Lower leg skin (tissue), 4 donors: Measurements from ENCODE around the gene NOX3. TPM values are rescaled to one million over a fixed set of nuclear protein-coding genes. Genes with fewer than 3 reads are reported as not detected.

ENCODE experiments used
- DNase-seq, 2 donors: peaks; one replicate each; pipeline ENCODE4 v3.0.0-alpha.2; 2019; ENCODE audit warnings: low spot score in 2 of 2
- H3K4me3 ChIP-seq: fragments of 200-600 bp; sonication (generic); 2 replicates; pipeline ENCODE4 v1.5.1; 2017; ENCODE audit warnings: mild to moderate bottlenecking, low read depth; ENCODE audit not compliant: poor library complexity, severe bottlenecking
- CTCF ChIP-seq, 3 donors: fragments of 450-650 bp; IDR thresholded peaks; one replicate each; pipeline ENCODE4 v1.5.1; 2016; ENCODE audit warnings: antibody characterized with exemption in 3 of 3, mild to moderate bottlenecking in 3 of 3, moderate library complexity in 2 of 3
- POLR2A ChIP-seq, 2 donors: fragments of 450-650 bp; IDR thresholded peaks; one replicate each; pipeline ENCODE4 v1.6.1; 2016 to 2017; ENCODE audit warnings: antibody characterized with exemption in 2 of 2, mild to moderate bottlenecking in 1 of 2, moderate library complexity in 1 of 2
- WGBS, 2 donors: methylation state at CpG; one replicate each; pipeline ENCODE4 v1.1.5; 2018; 5-methylcytosine and 5-hydroxymethylcytosine counted together
- intact Hi-C: fragments of 100-400 bp; cut with DNase I; formaldehyde crosslinking; loops from one replicate; pipeline ENCODE4 v1.15.0; 2023; ENCODE audit warnings: low total_unique reads
- total RNA-seq, 4 donors: library from RNA; depleted of rRNA; stranded (reverse); fragments of >200 nt; gene quantifications; one replicate each; pipeline ENCODE4 v1.1.0, GENCODE V29; 2016

Gene NOX3
- total RNA-seq, 4 donors from 2014 or later = not detected

GRCh38 chr6:155351273-155352129 lies 104.1 kb downstream of the NOX3 start:
- intact Hi-C loops = no loop called here

DNA sequence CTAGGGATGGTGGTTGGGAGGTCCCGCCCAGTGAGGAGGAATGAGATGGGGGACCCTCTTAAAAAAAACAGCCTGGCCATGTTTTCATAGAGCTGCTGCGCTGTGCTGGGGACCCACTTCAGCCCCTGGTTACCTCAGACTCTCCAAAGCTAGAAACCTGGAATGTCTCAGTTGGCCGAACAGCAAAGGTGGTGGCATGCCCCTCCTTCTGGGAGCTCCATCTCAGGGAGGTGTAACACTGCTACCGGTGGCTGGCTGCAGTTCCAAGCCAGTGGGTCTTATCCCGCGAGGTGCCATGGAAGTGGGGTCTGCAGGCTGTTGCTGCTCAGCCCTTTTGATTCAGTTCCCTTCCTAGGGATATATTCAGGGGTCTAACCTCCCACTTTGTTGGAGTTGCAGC lies 105.7 kb downstream of the NOX3 start:
- no peak overlapping the region for H3K4me3 ChIP-seq
- WGBS, 2 donors = 87 to 98% methylated on average over 5 of the region's 6 CpGs
- intact Hi-C loops = no loop called here
- TF ChIP-seq POLR2A (IDR thresholded peaks at IDR 0.05) (no peak), CTCF (IDR thresholded peaks at IDR 0.05) (no peak)
- no peak for DNase-seq

More at GRCh38 chr6:155351273-155352129, 104.1 kb downstream of the NOX3 start:
- WGBS, 2 donors = 85 to 88% methylated on average over 5 of the region's 5 CpGs
- no peak for TF ChIP-seq CTCF (IDR thresholded peaks at IDR 0.05)
- TF ChIP-seq POLR2A (IDR thresholded peaks at IDR 0.05) = no peak
- DNase-seq = no peak
- no peak overlapping the region for H3K4me3 ChIP-seq

DNA sequence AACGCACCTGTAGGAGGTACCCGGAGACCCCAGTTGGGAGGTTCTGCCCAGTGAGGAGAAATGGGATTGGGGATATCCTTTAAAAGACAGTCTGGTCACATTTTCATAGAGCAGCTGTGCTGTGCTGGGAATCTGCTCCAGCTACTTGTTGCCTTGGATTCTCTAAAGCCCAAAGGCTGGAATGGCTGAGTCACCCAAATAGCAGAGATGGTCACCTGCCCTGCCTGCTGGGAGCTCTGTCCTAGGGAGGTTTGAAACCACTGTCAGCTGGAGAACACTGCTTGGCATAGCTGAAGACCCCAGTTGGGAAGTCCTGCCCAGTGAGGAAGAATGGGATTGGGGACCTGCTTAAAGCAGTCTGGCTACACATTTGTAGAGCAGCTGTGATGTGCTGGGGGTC lies 106.5 kb downstream of the NOX3 start:
- intact Hi-C loops = no loop called here
- no peak for DNase-seq
- WGBS, 2 donors = 90 to 91% methylated on average over 2 of the region's 2 CpGs
- TF ChIP-seq CTCF (IDR thresholded peaks at IDR 0.05) (no peak), POLR2A (IDR thresholded peaks at IDR 0.05) (no peak)
- H3K4me3 ChIP-seq = no peak overlapping the region

DNA sequence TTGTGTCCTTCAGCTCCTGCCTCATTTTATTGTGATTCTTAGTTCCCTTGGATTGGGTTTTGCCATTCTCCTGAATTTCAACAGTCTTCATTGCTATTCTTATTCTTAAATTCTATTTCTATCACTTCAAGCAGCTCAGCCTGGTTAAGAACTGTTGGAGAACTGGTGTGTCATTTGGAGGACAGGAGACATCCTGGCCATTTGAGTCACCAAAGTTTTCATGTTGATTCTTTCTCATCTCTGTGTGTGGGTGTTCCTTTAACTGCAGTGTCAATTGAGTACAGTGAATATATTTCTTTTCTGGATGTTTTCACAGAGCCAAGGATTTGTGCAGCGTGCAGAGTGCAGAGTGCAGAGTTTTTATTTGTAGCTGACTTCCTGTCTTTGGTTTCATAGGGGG lies 107.8 kb downstream of the NOX3 start:
- 78 to 95% methylated on average over 1 of the region's 1 CpG for WGBS, 2 donors
- TF ChIP-seq POLR2A (IDR thresholded peaks at IDR 0.05) (no peak), CTCF (IDR thresholded peaks at IDR 0.05) (no peak)
- no peak for DNase-seq
- no peak overlapping the region for H3K4me3 ChIP-seq
- intact Hi-C loops = no loop called here

DNA sequence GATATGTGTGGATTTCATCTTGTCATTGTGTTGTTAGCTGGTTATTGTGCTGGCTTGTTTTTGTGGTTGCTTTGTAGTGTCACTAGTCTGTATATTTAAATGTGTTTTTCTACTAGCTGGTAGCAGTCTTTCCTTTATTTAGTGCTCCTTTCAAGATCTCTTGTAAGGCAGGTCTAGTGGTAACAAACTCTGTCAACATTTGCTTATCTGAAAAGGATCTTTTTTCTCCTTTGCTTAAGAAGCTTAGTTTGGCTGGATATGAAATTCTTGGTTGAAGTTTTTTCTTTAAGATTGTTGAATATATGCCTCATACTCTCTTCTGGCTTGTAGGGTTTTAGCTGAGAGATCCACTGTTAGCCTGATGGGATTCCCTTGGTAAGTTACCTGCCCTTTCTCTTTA lies 108.7 kb downstream of the NOX3 start:
- no peak for DNase-seq
- no peak overlapping the region for H3K4me3 ChIP-seq
- TF ChIP-seq POLR2A (IDR thresholded peaks at IDR 0.05) (no peak), CTCF (IDR thresholded peaks at IDR 0.05) (no peak)

More for the DNA sequence above, 108.7 kb downstream of the NOX3 start:
- intact Hi-C loops = no loop called here

Other genes with a start within 250 kb of the NOX3 start
- under 1 TPM in 3 of 4 donors, not detected in 1; 0.34 to 0.68 (median 0.34) TPM for gene CLDN20, start 191.8 kb downstream of the NOX3 start, total RNA-seq
- gene TFB1M, start 141.4 kb downstream of the NOX3 start, total RNA-seq = 10 to 100 TPM; 10.1 to 21.9 (median 14.8) TPM